ENCODE measurements around the gene RAB5A.

RAB5A gene

GRCh38 chr3:19932422-19932821, 14.5 kb upstream of the RAB5A start:
- in situ Hi-C loops (cut with HindIII; ENCODE audit: low sequenced_read_pairs): no loop called here
- no peak for TF ChIP-seq CTCF (IDR thresholded peaks at IDR 0.05; ENCODE audit: low read depth, low read length, missing control alignments)
- no peak overlapping the region for H3K4me3 ChIP-seq (ENCODE audit: low read depth, low read length)
- no peak for DNase-seq (ENCODE audit: low read depth)

GRCh38 chr3:19934098-19934566, 12.8 kb upstream of the RAB5A start, which contains the start of gene EFHB:
Gene EFHB, minus strand, starts transcription at chr3:19934217. Its CDS starts 199 bp downstream, at chr3:19934018.
- DNase-seq (ENCODE audit: low read depth): no peak
- in situ Hi-C loops (cut with HindIII; ENCODE audit: low sequenced_read_pairs): no loop called here
- TF ChIP-seq CTCF (IDR thresholded peaks at IDR 0.05; ENCODE audit: low read depth, low read length, missing control alignments): no peak
- H3K4me3 ChIP-seq (ENCODE audit: low read depth, low read length): no peak within 1 kb of the TSS

GRCh38 chr3:19937459-19938294, 9.2 kb upstream of the RAB5A start:
- no peak for DNase-seq (ENCODE audit: low read depth)
- in situ Hi-C loops (cut with HindIII; ENCODE audit: low sequenced_read_pairs): no loop called here
- no peak for TF ChIP-seq CTCF (IDR thresholded peaks at IDR 0.05; ENCODE audit: low read depth, low read length, missing control alignments)
- no peak overlapping the region for H3K4me3 ChIP-seq (ENCODE audit: low read depth, low read length)

GRCh38 chr3:19938295-19938627, 8.6 kb upstream of the RAB5A start:
- no peak for DNase-seq (ENCODE audit: low read depth)
- no peak for TF ChIP-seq CTCF (IDR thresholded peaks at IDR 0.05; ENCODE audit: low read depth, low read length, missing control alignments)
- H3K4me3 ChIP-seq (ENCODE audit: low read depth, low read length): no peak overlapping the region
- in situ Hi-C loops (cut with HindIII; ENCODE audit: low sequenced_read_pairs): no loop called here

GRCh38 chr3:19940643-19941042, 6.3 kb upstream of the RAB5A start:
- in situ Hi-C loops (cut with HindIII; ENCODE audit: low sequenced_read_pairs): loop anchor here (5.0 kb wide), 1 partner anchor 53 kb away; no protein-coding TSS in a partner anchor
- DNase-seq (ENCODE audit: low read depth): no peak

GRCh38 chr3:19945534-19945933, 1.4 kb upstream of the RAB5A start:
- in situ Hi-C loops (cut with HindIII; ENCODE audit: low sequenced_read_pairs): no loop called here
- H3K4me3 ChIP-seq (ENCODE audit: low read depth, low read length): no peak overlapping the region
- no peak for TF ChIP-seq CTCF (IDR thresholded peaks at IDR 0.05; ENCODE audit: low read depth, low read length, missing control alignments)
- DNase-seq (ENCODE audit: low read depth): no peak

More at GRCh38 chr3:19940643-19941042, 6.3 kb upstream of the RAB5A start:
- TF ChIP-seq CTCF (IDR thresholded peaks at IDR 0.05; ENCODE audit: low read depth, low read length, missing control alignments): no peak
- H3K4me3 ChIP-seq (ENCODE audit: low read depth, low read length): no peak overlapping the region

Data from astrocyte of the cerebellum (primary cell).